Body of pancreas (tissue), 4 donors: Measurements from ENCODE around the gene PPP6R3.

Experiments
- POLR2A ChIP-seq, 3 donors: fragments of 450-650 bp; IDR thresholded peaks; one replicate each; pipeline ENCODE4 v1.6.1; 2016; ENCODE audit warnings: antibody characterized with exemption in 3 of 3, mild to moderate bottlenecking in 2 of 3
- TF ChIP-seq, protein P1 (sequence below), 7 experiments: fragments of 450-650 bp in 4 of 7; fragments of 200-600 bp in 3 of 7; sonication (generic) in 3 of 7; IDR thresholded peaks; one replicate each; pipeline ENCODE4 v1.5.1; 2016 to 2019; ENCODE audit warnings: antibody characterized with exemption in 7 of 7

DNA sequence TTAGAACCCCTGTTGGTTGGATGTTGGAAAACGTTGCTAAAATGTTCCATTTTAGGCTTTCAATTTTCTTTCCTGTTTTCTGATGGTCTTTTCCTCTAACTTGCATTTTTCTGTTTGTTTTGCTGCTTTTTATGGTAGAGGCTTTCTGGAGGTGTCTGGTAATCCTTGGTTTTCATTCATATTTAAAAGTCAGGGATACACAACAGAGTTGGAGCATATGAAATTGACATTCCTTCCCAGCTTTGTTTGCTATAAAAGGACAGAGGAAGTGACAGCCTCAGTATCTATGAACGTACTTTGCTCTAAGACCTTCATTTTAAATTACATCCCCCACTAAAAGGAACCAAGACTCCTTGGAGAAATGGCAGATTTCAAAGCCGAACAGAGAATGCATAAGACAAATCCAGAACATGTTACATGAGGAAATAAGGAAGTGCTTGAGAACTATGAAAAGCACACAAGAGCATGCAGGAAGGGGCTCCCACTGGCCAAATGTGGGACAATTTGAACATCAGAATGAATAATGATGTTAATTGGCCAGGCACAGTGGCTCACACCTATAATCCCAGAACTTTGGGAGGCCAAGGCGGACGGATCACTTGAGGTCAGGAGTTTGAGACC is 56.7 kb downstream of the PPP6R3 start:
- TF ChIP-seq, protein P1, sequence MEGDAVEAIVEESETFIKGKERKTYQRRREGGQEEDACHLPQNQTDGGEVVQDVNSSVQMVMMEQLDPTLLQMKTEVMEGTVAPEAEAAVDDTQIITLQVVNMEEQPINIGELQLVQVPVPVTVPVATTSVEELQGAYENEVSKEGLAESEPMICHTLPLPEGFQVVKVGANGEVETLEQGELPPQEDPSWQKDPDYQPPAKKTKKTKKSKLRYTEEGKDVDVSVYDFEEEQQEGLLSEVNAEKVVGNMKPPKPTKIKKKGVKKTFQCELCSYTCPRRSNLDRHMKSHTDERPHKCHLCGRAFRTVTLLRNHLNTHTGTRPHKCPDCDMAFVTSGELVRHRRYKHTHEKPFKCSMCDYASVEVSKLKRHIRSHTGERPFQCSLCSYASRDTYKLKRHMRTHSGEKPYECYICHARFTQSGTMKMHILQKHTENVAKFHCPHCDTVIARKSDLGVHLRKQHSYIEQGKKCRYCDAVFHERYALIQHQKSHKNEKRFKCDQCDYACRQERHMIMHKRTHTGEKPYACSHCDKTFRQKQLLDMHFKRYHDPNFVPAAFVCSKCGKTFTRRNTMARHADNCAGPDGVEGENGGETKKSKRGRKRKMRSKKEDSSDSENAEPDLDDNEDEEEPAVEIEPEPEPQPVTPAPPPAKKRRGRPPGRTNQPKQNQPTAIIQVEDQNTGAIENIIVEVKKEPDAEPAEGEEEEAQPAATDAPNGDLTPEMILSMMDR (IDR thresholded peaks at IDR 0.05) = no peak
- no peak for TF ChIP-seq POLR2A (IDR thresholded peaks at IDR 0.05)
